Hepatocyte (in vitro differentiated cells): Measurements from ENCODE around the gene STX11. TPM values are rescaled to one million over a fixed set of nuclear protein-coding genes. Genes with fewer than 3 reads are reported as not detected.

Experiments used
- DNase-seq: peaks from one replicate; pipeline ENCODE4 v3.0.0-alpha.2; 2016; ENCODE audit warnings: low spot score
- H2AFZ ChIP-seq: fragments of 200-600 bp; sonication (generic); 2 replicates; pipeline ENCODE4 v1.6.0; 2016; ENCODE audit warnings: antibody characterized with exemption, mild to moderate bottlenecking
- H3K27ac ChIP-seq: fragments of 200-600 bp; sonication (generic); 2 replicates; pipeline ENCODE4 v1.5.1; 2016; ENCODE audit warnings: mild to moderate bottlenecking
- H3K27me3 ChIP-seq: fragments of 200-600 bp; sonication (generic); 2 replicates; pipeline ENCODE4 v1.6.1; 2016
- H3K36me3 ChIP-seq: fragments of 200-600 bp; sonication (generic); replicated peaks from 2 replicates; pipeline ENCODE4 v1.5.1; 2016; ENCODE audit warnings: low read depth; ENCODE audit not compliant: insufficient read depth
- H3K4me1 ChIP-seq: fragments of 200-600 bp; sonication (generic); 2 replicates; pipeline ENCODE4 v1.5.1; 2016; ENCODE audit warnings: mild to moderate bottlenecking, moderate library complexity; ENCODE audit not compliant: insufficient read depth
- H3K4me2 ChIP-seq: fragments of 200-600 bp; sonication (generic); 2 replicates; pipeline ENCODE4 v1.6.0; 2016
- H3K4me3 ChIP-seq: fragments of 200-600 bp; sonication (generic); 2 replicates; pipeline ENCODE4 v1.5.1; 2016; ENCODE audit warnings: mild to moderate bottlenecking
- H3K79me2 ChIP-seq: fragments of 200-600 bp; sonication (generic); 2 replicates; pipeline ENCODE4 v1.6.0; 2017; ENCODE audit warnings: mild to moderate bottlenecking
- H3K9me2 ChIP-seq: fragments of 200-600 bp; sonication (generic); replicated peaks from 2 replicates; pipeline ENCODE4 v1.6.0; 2017; ENCODE audit warnings: mild to moderate bottlenecking; ENCODE audit not compliant: insufficient read depth
- H3K9me3 ChIP-seq: fragments of 200-600 bp; sonication (generic); 2 replicates; pipeline ENCODE4 v1.5.1; 2016; ENCODE audit warnings: low read depth, mild to moderate bottlenecking
- H4K20me1 ChIP-seq: fragments of 200-600 bp; sonication (generic); 2 replicates; pipeline ENCODE4 v1.6.0; 2016; ENCODE audit warnings: mild to moderate bottlenecking; ENCODE audit not compliant: insufficient read depth, poor library complexity, severe bottlenecking
- EZH2 ChIP-seq: fragments of 200-600 bp; sonication (generic); IDR thresholded peaks from 2 replicates; pipeline ENCODE4 v1.6.1; 2016; ENCODE audit warnings: antibody characterized with exemption, mild to moderate bottlenecking, borderline replicate concordance
- EZH2phosphoT487 ChIP-seq: fragments of 200-600 bp; sonication (generic); IDR thresholded peaks from one replicate; pipeline ENCODE4 v1.6.1; 2018; ENCODE audit warnings: antibody characterized with exemption, mild to moderate bottlenecking, low read depth, moderate library complexity; ENCODE audit not compliant: unreplicated experiment, severe bottlenecking
- WGBS: methylation state at CpG from one replicate; pipeline ENCODE4 v1.1.6; 2016; ENCODE audit warnings: low lambda C conversion rate; ENCODE audit errors: missing lambda C conversion rate; 5-methylcytosine and 5-hydroxymethylcytosine counted together
- polyA plus RNA-seq: library from polyadenylated mRNA; unstranded; fragments of >200 nt; fragmentation: Nextera tagmentation; extraction: Ambion mirVana; gene quantifications from 2 replicates; pipeline ENCODE4 v1.2.1, GENCODE V29; 2016
- total RNA-seq: library from RNA; depleted of rRNA; stranded (reverse); fragments of >200 nt; gene quantifications from 2 replicates; pipeline ENCODE4 v1.2.3, GENCODE V29; 2014
- TF ChIP-seq, protein P1 (sequence below): fragments of 200-600 bp; sonication (generic); IDR thresholded peaks from 2 replicates; pipeline ENCODE4 v1.5.1; 2016; ENCODE audit warnings: antibody characterized with exemption, mild to moderate bottlenecking; ENCODE audit not compliant: poor library complexity

Gene STX11
- total and polyA plus RNA-seq, 2 experiments from 2014 or later = 0.27 to 0.48 TPM

DNA sequence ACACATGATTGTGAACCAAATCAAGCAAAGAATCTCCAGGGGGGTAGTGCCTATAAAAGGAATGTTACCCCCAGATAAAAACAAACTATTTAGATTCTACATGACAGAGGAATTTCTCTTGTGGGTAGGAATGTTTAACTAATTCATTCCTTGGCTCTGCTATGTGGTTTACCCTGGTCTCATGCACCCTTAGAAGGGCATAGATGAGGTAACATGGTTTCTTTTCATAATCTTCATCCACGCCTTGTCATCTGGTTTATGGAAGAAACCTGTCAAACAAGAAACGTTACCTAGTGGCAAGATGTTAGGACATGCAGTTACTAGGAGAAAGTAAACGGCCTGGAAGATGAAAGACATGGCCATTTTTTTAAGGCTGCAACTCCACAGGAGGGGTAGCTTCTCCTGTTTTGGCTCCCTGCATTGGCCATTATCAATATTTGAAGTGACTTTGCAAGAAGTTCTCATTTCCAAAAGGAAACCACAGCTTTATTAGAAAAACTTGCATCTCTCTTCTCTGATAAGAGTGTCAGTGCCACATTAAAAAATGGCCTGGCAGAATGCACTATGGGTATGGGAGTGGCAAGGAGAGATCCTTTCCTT, 45.5 kb downstream of the STX11 start:
- TF ChIP-seq EZH2 (no peak), EZH2phosphoT487 (no peak)
- TF ChIP-seq, protein P1, sequence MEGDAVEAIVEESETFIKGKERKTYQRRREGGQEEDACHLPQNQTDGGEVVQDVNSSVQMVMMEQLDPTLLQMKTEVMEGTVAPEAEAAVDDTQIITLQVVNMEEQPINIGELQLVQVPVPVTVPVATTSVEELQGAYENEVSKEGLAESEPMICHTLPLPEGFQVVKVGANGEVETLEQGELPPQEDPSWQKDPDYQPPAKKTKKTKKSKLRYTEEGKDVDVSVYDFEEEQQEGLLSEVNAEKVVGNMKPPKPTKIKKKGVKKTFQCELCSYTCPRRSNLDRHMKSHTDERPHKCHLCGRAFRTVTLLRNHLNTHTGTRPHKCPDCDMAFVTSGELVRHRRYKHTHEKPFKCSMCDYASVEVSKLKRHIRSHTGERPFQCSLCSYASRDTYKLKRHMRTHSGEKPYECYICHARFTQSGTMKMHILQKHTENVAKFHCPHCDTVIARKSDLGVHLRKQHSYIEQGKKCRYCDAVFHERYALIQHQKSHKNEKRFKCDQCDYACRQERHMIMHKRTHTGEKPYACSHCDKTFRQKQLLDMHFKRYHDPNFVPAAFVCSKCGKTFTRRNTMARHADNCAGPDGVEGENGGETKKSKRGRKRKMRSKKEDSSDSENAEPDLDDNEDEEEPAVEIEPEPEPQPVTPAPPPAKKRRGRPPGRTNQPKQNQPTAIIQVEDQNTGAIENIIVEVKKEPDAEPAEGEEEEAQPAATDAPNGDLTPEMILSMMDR = no peak
- Histone ChIP-seq H3K4me1 (no peaks in the 10 kb centered on the region), H3K36me3 (no peaks in the 10 kb centered on the region), H3K27ac (no peak overlapping the region), H3K4me2 (no peak overlapping the region), H3K4me3 (no peak overlapping the region), H2AFZ (no peak overlapping the region), H3K27me3 (no peaks in the 10 kb centered on the region), H4K20me1 (no peaks in the 10 kb centered on the region), H3K9me3 (no peaks in the 10 kb centered on the region), H3K79me2 (no peaks in the 10 kb centered on the region), H3K9me2 (no peaks in the 10 kb centered on the region)
- 45% methylated on average over 3 of the region's 3 CpGs for WGBS
- no peak for DNase-seq

DNA sequence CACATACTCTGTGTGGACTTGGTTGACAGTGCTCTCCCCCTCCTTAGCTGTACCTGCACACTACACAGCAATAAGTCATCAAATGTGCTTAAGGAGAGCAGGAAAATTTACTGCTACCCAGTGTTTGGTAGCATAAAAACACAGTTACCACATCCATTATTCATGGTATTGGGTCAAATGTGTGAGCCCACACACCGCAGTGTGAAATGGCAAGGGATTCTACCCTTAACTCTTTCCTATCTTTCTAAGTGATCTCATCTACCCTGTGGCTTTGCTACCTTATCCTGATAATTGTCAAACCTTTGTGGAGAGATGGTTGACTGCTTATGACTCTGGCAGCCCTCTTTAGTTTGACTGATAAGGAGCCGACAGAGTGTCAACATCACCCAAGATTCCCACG, 47.6 kb downstream of the STX11 start:
- Histone ChIP-seq H3K9me2 (no peaks in the 10 kb centered on the region), H3K79me2 (no peaks in the 10 kb centered on the region), H2AFZ (no peak overlapping the region), H3K4me1 (no peaks in the 10 kb centered on the region), H3K4me3 (no peak overlapping the region), H3K36me3 (no peaks in the 10 kb centered on the region), H3K4me2 (no peak overlapping the region), H4K20me1 (no peaks in the 10 kb centered on the region), H3K27ac (no peak overlapping the region), H3K9me3 (no peaks in the 10 kb centered on the region), H3K27me3 (no peaks in the 10 kb centered on the region)
- WGBS = 54% methylated on average over 3 of the region's 3 CpGs
- no peak for DNase-seq
- TF ChIP-seq, protein P1 = no peak
- TF ChIP-seq EZH2phosphoT487 (no peak), EZH2 (no peak)

DNA sequence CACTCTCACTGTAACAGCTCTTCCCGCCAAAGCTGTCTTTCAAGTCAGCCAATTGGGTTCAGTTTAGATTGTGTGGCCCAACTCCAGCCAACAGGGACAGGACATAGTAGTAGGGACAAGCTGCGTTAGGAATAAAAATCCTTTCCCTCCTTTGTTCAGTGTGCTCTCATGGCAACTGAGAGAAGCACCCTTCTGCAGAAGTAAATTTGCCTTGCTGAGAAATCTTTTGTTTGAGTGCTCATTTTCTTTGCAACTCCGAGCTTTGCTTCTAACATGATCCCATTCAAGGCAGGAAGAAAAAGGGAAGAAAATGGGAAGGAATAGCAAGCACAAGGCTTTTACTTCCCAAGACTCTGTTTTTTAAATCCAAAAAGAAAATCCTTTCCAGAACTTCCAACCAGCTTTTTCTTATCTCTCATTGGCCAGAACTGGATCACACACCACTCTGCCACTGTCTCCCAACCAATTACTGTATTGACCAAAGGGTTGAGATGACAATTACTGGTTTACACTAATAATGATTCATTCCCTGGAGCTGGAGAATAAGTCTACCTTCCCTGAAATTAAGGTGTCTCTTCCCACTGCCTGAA, 52.7 kb downstream of the STX11 start:
- WGBS = 62% methylated on average over 3 of the region's 3 CpGs
- Histone ChIP-seq H3K36me3 (no peaks in the 10 kb centered on the region), H4K20me1 (no peaks in the 10 kb centered on the region), H3K4me2 (no peak overlapping the region), H3K4me3 (no peak overlapping the region), H3K79me2 (no peaks in the 10 kb centered on the region), H3K9me2 (no peaks in the 10 kb centered on the region), H3K27me3 (peaks cover 6% of the 10 kb centered on the region), H3K9me3 (no peaks in the 10 kb centered on the region), H3K4me1 (no peaks in the 10 kb centered on the region), H2AFZ (no peak overlapping the region), H3K27ac (no peak overlapping the region)
- no peak for DNase-seq
- TF ChIP-seq EZH2phosphoT487 = no peak
- no peak for TF ChIP-seq EZH2
- TF ChIP-seq, protein P1 = no peak
